ENCODE measurements around the gene NOTUM.

DNA sequence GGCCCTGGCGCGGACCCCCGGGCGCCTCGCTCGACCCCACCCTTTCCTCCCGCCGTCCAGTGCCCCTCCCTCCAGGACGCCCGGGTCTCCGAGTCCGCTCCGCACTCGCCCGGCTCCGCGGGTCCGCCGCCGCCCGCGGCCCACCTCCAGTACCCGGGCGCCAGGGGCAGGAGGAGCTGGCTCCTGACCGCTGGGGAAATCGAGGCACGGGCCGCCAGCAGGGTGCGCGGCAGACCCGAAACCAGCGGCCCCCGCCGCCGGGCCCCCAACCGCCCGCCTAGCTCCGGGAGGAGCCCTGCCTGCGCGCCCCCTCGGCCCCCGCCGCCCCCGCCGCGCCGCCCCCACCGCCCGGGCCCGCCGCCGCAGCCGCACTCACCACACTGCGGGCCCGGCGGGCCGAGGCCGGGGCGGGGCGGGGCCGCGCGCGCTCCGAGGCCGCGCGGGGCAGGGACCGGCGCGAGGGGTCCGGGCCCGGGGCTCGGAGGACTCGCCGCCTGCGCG lies 33.8 kb downstream of the NOTUM start:
- TF ChIP-seq, protein P1, sequence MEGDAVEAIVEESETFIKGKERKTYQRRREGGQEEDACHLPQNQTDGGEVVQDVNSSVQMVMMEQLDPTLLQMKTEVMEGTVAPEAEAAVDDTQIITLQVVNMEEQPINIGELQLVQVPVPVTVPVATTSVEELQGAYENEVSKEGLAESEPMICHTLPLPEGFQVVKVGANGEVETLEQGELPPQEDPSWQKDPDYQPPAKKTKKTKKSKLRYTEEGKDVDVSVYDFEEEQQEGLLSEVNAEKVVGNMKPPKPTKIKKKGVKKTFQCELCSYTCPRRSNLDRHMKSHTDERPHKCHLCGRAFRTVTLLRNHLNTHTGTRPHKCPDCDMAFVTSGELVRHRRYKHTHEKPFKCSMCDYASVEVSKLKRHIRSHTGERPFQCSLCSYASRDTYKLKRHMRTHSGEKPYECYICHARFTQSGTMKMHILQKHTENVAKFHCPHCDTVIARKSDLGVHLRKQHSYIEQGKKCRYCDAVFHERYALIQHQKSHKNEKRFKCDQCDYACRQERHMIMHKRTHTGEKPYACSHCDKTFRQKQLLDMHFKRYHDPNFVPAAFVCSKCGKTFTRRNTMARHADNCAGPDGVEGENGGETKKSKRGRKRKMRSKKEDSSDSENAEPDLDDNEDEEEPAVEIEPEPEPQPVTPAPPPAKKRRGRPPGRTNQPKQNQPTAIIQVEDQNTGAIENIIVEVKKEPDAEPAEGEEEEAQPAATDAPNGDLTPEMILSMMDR (IDR thresholded peaks at IDR 0.05), result no peak
- no peak for TF ChIP-seq POLR2AphosphoS5 (IDR thresholded peaks at IDR 0.05)
